K562 (cell line): ENCODE measurements around the gene GRIA1. TPM values are rescaled to one million over a fixed set of nuclear protein-coding genes. Genes with fewer than 3 reads are reported as not detected.

Experiments used
- ATAC-seq: fragments of 200-7000 bp; cut with Tn5 transposase; 3 replicates; pipeline ENCODE4 v1.9.1; 2020; ENCODE audit warnings: moderate library complexity
- BruUV-seq: library from RNA; stranded (reverse); fragments of 400-500 nt; replicated peaks from 2 replicates; lab custom pipeline; 2021; lab: Mats Ljungman, UMichigan
- CTCF ChIA-PET: fragments of 300-600 bp; formaldehyde crosslinking; extraction: SDS; loops from one replicate; lab custom pipeline; 2021; ENCODE audit warnings: low intra/inter-chr PET ratio; lab: Yijun Ruan, JAX
- POLR2A ChIA-PET: fragments of 300-600, 350-650 bp; sonication (Branson Sonifier 250); formaldehyde crosslinking; extraction: SDS; loops from one replicate; lab custom pipeline; 2021; ENCODE audit warnings: antibody characterized with exemption, inconsistent platforms; lab: Yijun Ruan, JAX
- DNase-seq, 4 experiments: peaks; one replicate each; pipeline versions ENCODE4 v3.0.0 to v3.0.0-alpha.2; 2011 to 2018; ENCODE audit warnings: low spot score in 3 of 4, mixed read lengths in 3 of 4; ENCODE audit errors: extremely low read depth in 1 of 4
- FAIRE-seq: peaks from 2 replicates; lab custom pipeline; 2011; peaks lifted over from hg19 to GRCh38; lab: Jason Lieb, UNC
- H2AFZ ChIP-seq: 2 replicates; pipeline ENCODE4 v1.6.0; 2011; ENCODE audit warnings: low read depth, low read length, control low read depth, inconsistent platforms
- H3K27ac ChIP-seq: fragments of 200-600 bp; 3 replicates; pipeline ENCODE4 v1.8.0; 2011; ENCODE audit warnings: low read depth, mild to moderate bottlenecking, control low read depth, inconsistent platforms, low read length, moderate library complexity, mixed read lengths; ENCODE audit errors: extremely low read depth
- H3K27me3 ChIP-seq, 2 experiments: fragments of 300-600 bp in 1 of 2; 2 replicates in 1 of 2; 3 replicates in 1 of 2; pipeline versions ENCODE4 v1.6.0 to v1.8.0; 2011; ENCODE audit warnings: inconsistent platforms in 2 of 2, low read length in 2 of 2, mild to moderate bottlenecking in 1 of 2, mixed read lengths in 1 of 2, moderate library complexity in 1 of 2; ENCODE audit not compliant: control insufficient read depth in 2 of 2, insufficient read depth in 2 of 2
- H3K36me3 ChIP-seq: fragments of 300-600 bp; 3 replicates; pipeline ENCODE4 v1.8.0; 2011; ENCODE audit warnings: mild to moderate bottlenecking, low read length, inconsistent platforms; ENCODE audit not compliant: control insufficient read depth, insufficient read depth
- H3K4me1 ChIP-seq, 2 experiments: fragments of 200-600 bp in 1 of 2; replicated peaks in 1 of 2; 2 replicates in 1 of 2; 3 replicates in 1 of 2; pipeline versions ENCODE4 v1.5.1 to v1.8.0; 2011; ENCODE audit warnings: inconsistent platforms in 2 of 2, low read length in 2 of 2, mild to moderate bottlenecking in 1 of 2, mixed read lengths in 1 of 2, moderate library complexity in 1 of 2; ENCODE audit not compliant: control insufficient read depth in 2 of 2, insufficient read depth in 2 of 2
- H3K4me2 ChIP-seq: 2 replicates; pipeline ENCODE4 v1.6.1; 2011; ENCODE audit warnings: low read length, control low read depth, inconsistent platforms, mixed read lengths; ENCODE audit not compliant: insufficient read depth
- H3K4me3 ChIP-seq: fragments of 200-600 bp; sonication (generic), shearing (Covaris generic); 2 replicates; pipeline ENCODE4 v1.5.1; 2016; ENCODE audit warnings: control low read depth, inconsistent platforms
- H3K79me2 ChIP-seq: fragments of 200-600 bp; 3 replicates; pipeline ENCODE4 v1.8.0; 2011; ENCODE audit warnings: low read length, inconsistent platforms; ENCODE audit not compliant: control insufficient read depth, insufficient read depth
- H3K9ac ChIP-seq, 2 experiments: 2 replicates each; pipeline versions ENCODE4 v1.6.0 to v1.6.1; 2011; ENCODE audit warnings: low read depth in 2 of 2, low read length in 2 of 2, control low read depth in 1 of 2, inconsistent platforms in 1 of 2, mild to moderate bottlenecking in 1 of 2, mixed read lengths in 1 of 2; ENCODE audit not compliant: insufficient read depth in 1 of 2
- H3K9me1 ChIP-seq: one replicate; pipeline ENCODE4 v1.6.0; 2011; ENCODE audit warnings: inconsistent platforms, mild to moderate bottlenecking, low read length, moderate library complexity; ENCODE audit not compliant: control insufficient read depth, insufficient read depth
- H3K9me3 ChIP-seq: replicated peaks from 2 replicates; pipeline ENCODE4 v1.5.1; 2011; ENCODE audit warnings: low read depth, low read length, inconsistent platforms; ENCODE audit not compliant: control insufficient read depth, insufficient read depth
- H4K20me1 ChIP-seq: replicated peaks from 2 replicates; pipeline ENCODE4 v1.6.1; 2011; ENCODE audit warnings: low read length, inconsistent platforms, mixed read lengths; ENCODE audit not compliant: control insufficient read depth, insufficient read depth
- BRCA1 ChIP-seq, 2 experiments: fragments of 450-650 bp in 1 of 2; sonication (generic) in 1 of 2; formaldehyde crosslinking in 1 of 2; IDR thresholded peaks; 2 replicates each; pipeline versions ENCODE4 v1.5.0 to v1.6.1; 2017 to 2020; ENCODE audit warnings: mild to moderate bottlenecking in 1 of 2, missing genetic modification reagents in 1 of 2
- CBFB ChIP-seq: sonication (generic); formaldehyde crosslinking; IDR thresholded peaks from 2 replicates; pipeline ENCODE4 v1.4.0; 2020; ENCODE audit warnings: mild to moderate bottlenecking, missing genetic modification reagents
- CHCHD3 ChIP-seq: fragments of 250-450 bp; sonication (Bioruptor Pico); IDR thresholded peaks from 2 replicates; pipeline ENCODE4 v2.1.2; 2022; ENCODE audit warnings: mild to moderate bottlenecking
- JUN ChIP-seq, 2 experiments: sonication (generic) in 1 of 2; formaldehyde crosslinking in 1 of 2; IDR thresholded peaks; 2 replicates each; pipeline versions ENCODE4 v1.6.1 to v1.8.0; 2012 to 2022; ENCODE audit warnings: borderline replicate concordance in 2 of 2, mild to moderate bottlenecking in 2 of 2, improper control_type of control experiment in 1 of 2, low read depth in 1 of 2, low read length in 1 of 2, missing genetic modification reagents in 1 of 2
- MCM3 ChIP-seq: fragments of 450-650 bp; IDR thresholded peaks from 2 replicates; pipeline ENCODE4 v1.6.1; 2016
- NONO ChIP-seq, 2 experiments: fragments of 200-400 bp in 1 of 2; fragments of 450-650 bp in 1 of 2; formaldehyde crosslinking in 1 of 2; IDR thresholded peaks; 2 replicates each; pipeline ENCODE4 v1.6.1; 2017; ENCODE audit warnings: low read depth in 2 of 2, mild to moderate bottlenecking in 2 of 2, moderate library complexity in 2 of 2, low read length in 1 of 2
- RBM25 ChIP-seq: fragments of 200-400 bp; formaldehyde crosslinking; IDR thresholded peaks from 2 replicates; pipeline ENCODE4 v1.6.1; 2018; ENCODE audit warnings: low read length, low read depth, moderate library complexity; ENCODE audit not compliant: severe bottlenecking
- RBM39 ChIP-seq: fragments of 200-400 bp; formaldehyde crosslinking; optimal IDR thresholded peaks from 2 replicates; pipeline ENCODE3; 2018; ENCODE audit warnings: low read depth, low read length
- SMARCE1 ChIP-seq: fragments of 450-650 bp; IDR thresholded peaks from 2 replicates; pipeline ENCODE4 v1.7.1; 2016; ENCODE audit warnings: mild to moderate bottlenecking
- TAF1 ChIP-seq: IDR thresholded peaks from 2 replicates; pipeline ENCODE4 v1.6.1; 2011; ENCODE audit warnings: mild to moderate bottlenecking, low read length, moderate library complexity; ENCODE audit not compliant: insufficient read depth, control insufficient read depth, severe bottlenecking; ENCODE audit errors: extremely low read depth
- ZEB2 ChIP-seq: fragments of 450-650 bp; IDR thresholded peaks from 2 replicates; pipeline ENCODE4 v1.6.1; 2016
- ZNF143 ChIP-seq: sonication (generic); formaldehyde crosslinking; IDR thresholded peaks from 2 replicates; pipeline ENCODE4 v1.9.0; 2022; ENCODE audit warnings: mild to moderate bottlenecking, missing genetic modification reagents
- ZNF184 ChIP-seq: sonication (generic); formaldehyde crosslinking; IDR thresholded peaks from 2 replicates; pipeline ENCODE4 v1.5.0; 2020; ENCODE audit warnings: missing genetic modification reagents
- ZNF431 ChIP-seq: sonication (generic); formaldehyde crosslinking; IDR thresholded peaks from 2 replicates; pipeline ENCODE4 v1.8.0; 2022; ENCODE audit warnings: mild to moderate bottlenecking, missing genetic modification reagents
- WGBS: fragments of 100-300 bp; shearing (Covaris generic); methylation state at CpG from one replicate; pipeline ENCODE4 v1.1.6; 2016; ENCODE audit warnings: low coverage, mixed read lengths; ENCODE audit not compliant: insufficient coverage; ENCODE audit errors: missing lambda C conversion rate; 5-methylcytosine and 5-hydroxymethylcytosine counted together
- in situ Hi-C: fragments of 300-500 bp; cut with MboI; formaldehyde crosslinking; loops from 4 replicates; pipeline ENCODE4 v1.15.0; 2018; ENCODE audit warnings: inconsistent platforms, mixed read lengths
- intact Hi-C: fragments of 100-400 bp; cut with micrococcal nuclease; formaldehyde crosslinking; loops from 2 replicates; pipeline ENCODE4 v1.14.2; 2022
- polyA plus RNA-seq, 8 experiments: library from polyadenylated mRNA; depleted of rRNA in 4 of 8; stranded (reverse) in 5 of 8; unstranded in 3 of 8; fragments of >200 nt; fragmentation: Nextera tagmentation in 2 of 8; fragmentation: Illumina TruSeq in 1 of 8; extraction: Ambion mirVana in 2 of 8; extraction: Trizol in 1 of 8; gene quantifications; 2 replicates each; pipeline versions ENCODE4 v1.2.1 to v1.2.3, GENCODE V29; 2011 to 2014; ENCODE audit warnings: inconsistent platforms in 1 of 8, missing spikeins in 1 of 8
- total RNA-seq, 7 experiments: library from RNA; depleted of rRNA in 6 of 7; stranded (reverse); fragments of >200 nt in 6 of 7; fragmentation: Illumina TruSeq in 2 of 7; extraction: Trizol in 2 of 7; gene quantifications; 2 replicates each; pipeline versions ENCODE4 v1.2.1 to v1.2.3, GENCODE V29; 2011 to 2021; ENCODE audit warnings: low replicate concordance in 1 of 7
- TF ChIP-seq, protein P1 (sequence below): sonication (generic); formaldehyde crosslinking; IDR thresholded peaks from 2 replicates; pipeline ENCODE4 v1.8.0; 2022; ENCODE audit warnings: mild to moderate bottlenecking, missing genetic modification reagents
- TF ChIP-seq, protein P2 (sequence below): fragments of 200-800 bp; sonication (Bioruptor generic); IDR thresholded peaks from 2 replicates; pipeline ENCODE4 v1.6.1; 2017; ENCODE audit warnings: missing genetic modification characterization, missing compliant biosample characterization

Gene GRIA1
- total and polyA plus RNA-seq, 9 of the 15 experiments (the other 6 are each of a cell fraction or from before 2014, with no cell fraction given), result not detected

DNA sequence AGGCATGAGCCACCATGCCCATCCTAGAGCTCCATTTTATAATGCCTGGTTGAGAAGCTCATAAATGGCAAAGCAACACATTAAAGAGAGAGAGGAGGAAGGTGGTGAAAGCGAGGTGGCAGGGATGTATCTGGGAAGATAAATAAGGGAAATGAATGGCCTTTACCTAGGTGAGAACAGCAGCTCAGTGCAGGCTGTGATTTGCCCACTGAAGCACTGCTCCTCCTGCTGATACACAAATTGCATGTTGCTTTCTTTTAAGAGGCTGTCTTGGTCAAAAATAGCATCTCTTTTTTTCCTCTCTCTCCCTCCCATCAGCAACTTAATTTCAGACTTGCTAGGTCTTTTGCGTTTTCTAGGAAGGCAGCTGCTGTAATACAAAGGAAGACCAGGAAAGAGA, 289.4 kb downstream of the GRIA1 start:
- no peaks in the 10 kb centered on the region for H3K36me3 ChIP-seq
- intact Hi-C loops, result no loop called here
- ATAC-seq, result no peak
- no peak for FAIRE-seq
- no peak overlapping the region for H3K27ac ChIP-seq
- DNase-seq, result no peak
- no peaks in the 10 kb centered on the region for H4K20me1 ChIP-seq
- H3K27me3 ChIP-seq, result no peaks in the 10 kb centered on the region; a peak in 2 of 5 replicates
- no peaks in the 10 kb centered on the region for H3K79me2 ChIP-seq
- no peak overlapping the region for H3K9ac ChIP-seq
- CTCF ChIA-PET, result no interaction called here
- no peak overlapping the region for H3K4me2 ChIP-seq
- H2AFZ ChIP-seq, result no peak overlapping the region
- POLR2A ChIA-PET, result interaction anchor here (0.6 kb wide), 1 partner anchor 280 kb away, joined by 3 read pairs; no protein-coding TSS in a partner anchor
- TF ChIP-seq TAF1 (no peak), ZNF184 (CRISPR knock-in tag) (no peak), ZNF143 (CRISPR knock-in tag) (no peak), BRCA1 (IDR thresholded peaks at IDR 0.05) (no peak), BRCA1 (CRISPR knock-in tag; IDR thresholded peaks at IDR 0.05) (no peak), CBFB (CRISPR knock-in tag) (no peak), RBM25 (no peak), MCM3 (no peak), ZEB2 (no peak), ZNF431 (CRISPR knock-in tag) (no peak), CHCHD3 (CRISPR knock-in tag) (no peak), JUN (IDR thresholded peaks at IDR 0.05; ENCODE audit: borderline replicate concordance, low read depth, low read length) (no peak), JUN (CRISPR knock-in tag; IDR thresholded peaks at IDR 0.05; ENCODE audit: borderline replicate concordance) (no peak), NONO (IDR thresholded peaks at IDR 0.05; ENCODE audit: low read depth in 2 of 2, low read length in 1 of 2) (no peak), RBM39 (no peak), SMARCE1 (no peak)
- TF ChIP-seq, protein P1, sequence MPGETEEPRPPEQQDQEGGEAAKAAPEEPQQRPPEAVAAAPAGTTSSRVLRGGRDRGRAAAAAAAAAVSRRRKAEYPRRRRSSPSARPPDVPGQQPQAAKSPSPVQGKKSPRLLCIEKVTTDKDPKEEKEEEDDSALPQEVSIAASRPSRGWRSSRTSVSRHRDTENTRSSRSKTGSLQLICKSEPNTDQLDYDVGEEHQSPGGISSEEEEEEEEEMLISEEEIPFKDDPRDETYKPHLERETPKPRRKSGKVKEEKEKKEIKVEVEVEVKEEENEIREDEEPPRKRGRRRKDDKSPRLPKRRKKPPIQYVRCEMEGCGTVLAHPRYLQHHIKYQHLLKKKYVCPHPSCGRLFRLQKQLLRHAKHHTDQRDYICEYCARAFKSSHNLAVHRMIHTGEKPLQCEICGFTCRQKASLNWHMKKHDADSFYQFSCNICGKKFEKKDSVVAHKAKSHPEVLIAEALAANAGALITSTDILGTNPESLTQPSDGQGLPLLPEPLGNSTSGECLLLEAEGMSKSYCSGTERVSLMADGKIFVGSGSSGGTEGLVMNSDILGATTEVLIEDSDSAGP, result no peak
- TF ChIP-seq, protein P2, sequence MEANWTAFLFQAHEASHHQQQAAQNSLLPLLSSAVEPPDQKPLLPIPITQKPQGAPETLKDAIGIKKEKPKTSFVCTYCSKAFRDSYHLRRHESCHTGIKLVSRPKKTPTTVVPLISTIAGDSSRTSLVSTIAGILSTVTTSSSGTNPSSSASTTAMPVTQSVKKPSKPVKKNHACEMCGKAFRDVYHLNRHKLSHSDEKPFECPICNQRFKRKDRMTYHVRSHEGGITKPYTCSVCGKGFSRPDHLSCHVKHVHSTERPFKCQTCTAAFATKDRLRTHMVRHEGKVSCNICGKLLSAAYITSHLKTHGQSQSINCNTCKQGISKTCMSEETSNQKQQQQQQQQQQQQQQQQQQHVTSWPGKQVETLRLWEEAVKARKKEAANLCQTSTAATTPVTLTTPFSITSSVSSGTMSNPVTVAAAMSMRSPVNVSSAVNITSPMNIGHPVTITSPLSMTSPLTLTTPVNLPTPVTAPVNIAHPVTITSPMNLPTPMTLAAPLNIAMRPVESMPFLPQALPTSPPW, result no peak
- TF ChIP-seq, all 486 proteins: peak for 0
- Histone ChIP-seq H3K9me1 (no peaks in the 10 kb centered on the region), H3K9me3 (no peaks in the 10 kb centered on the region), H3K4me3 (no peak overlapping the region), H3K4me1 (no peaks in the 10 kb centered on the region)
- BruUV-seq, result no TSS peak
- WGBS, result 0% methylated on average over 2 of the region's 2 CpGs
- in situ Hi-C loops, result no loop called here
